Activated CD8-positive, alpha-beta memory T cell treated with anti-CD3 and anti-CD28 coated beads, Interleukin-2, amount 50 U/mL, for 24 hours (primary cell): ENCODE results near the gene SQSTM1.
A peak's percentile ranks its signal among the peaks of the same experiment; 100 is the strongest.
"Not testable (repeated sequence)": the region's sequence is repeated elsewhere in the genome, so short reads cannot be mapped to it uniquely, and the experiment has no call there.

ENCODE experiments used
- DNase-seq: peaks from one replicate; pipeline ENCODE4 v3.0.0-alpha.2; 2020; ENCODE audit errors: extremely low read depth

SQSTM1 gene

DNA sequence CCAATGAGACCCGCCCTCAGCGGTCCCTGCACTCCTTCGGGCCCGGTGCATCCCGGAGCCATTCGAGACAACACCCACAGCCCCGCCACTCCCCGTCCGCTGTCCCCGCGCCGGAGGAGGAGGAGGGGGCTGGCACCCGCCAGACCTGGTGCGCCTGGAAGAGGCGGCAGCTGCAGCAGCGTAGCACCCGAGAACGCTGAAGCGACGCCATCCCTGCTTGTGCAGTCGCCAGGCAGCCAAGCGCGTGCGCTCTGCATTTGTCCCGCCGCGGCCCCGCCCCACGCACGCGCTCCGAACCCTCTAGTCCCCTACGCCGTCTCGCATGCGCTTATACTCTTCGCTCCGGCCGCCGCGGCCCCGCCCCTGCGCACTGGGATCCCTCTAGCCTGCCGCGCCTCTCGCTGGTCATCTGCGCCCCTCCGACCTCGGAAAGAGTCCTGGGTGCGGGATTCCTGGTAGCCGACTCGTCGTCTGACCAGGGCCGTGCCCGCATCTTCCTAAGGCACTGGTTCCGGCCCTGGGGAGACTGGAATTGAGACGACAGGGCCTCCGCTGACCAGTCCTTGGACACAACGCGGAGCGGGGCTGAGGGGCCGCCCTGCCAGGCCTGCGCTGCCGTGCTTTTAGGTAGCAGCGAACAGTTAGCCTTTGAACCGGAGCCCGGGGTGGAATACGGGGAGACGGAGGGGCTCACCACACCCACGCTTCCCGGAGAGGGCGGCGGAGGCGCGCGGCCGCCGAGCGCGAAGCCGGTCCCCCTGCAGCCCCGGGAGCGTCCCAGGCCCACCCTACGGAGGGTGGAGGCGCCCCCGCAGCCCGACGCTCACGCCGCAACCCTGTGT is 38.1 kb downstream of the SQSTM1 start, which contains the start of gene MRNIP:
Gene MRNIP (minus strand): TSS at position 232 of the 842 bp plus-strand sequence. CDS start 21 bp downstream, at position 211.
- peak; percentile 86 for DNase-seq

DNA sequence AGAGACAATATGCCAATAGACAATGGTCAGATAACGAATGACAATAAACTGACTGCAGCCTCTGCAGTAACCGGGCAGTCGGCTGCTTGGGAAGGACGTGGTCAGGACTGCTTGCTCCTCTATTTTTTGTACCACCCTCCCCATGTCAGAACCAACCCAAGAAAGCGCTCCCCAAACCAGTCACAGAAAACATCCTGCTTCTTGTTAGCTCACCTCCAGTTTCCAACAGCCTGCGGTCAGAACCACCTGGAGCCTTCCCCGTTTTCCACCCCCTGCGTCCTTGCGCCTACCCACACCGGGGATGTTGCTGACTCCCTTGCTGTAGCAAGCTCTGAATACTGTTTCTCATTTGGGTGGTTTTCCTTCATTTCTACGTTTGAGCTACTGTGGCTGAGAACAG is 39.6 kb downstream of the SQSTM1 start:
- DNase-seq, result no peak

DNA sequence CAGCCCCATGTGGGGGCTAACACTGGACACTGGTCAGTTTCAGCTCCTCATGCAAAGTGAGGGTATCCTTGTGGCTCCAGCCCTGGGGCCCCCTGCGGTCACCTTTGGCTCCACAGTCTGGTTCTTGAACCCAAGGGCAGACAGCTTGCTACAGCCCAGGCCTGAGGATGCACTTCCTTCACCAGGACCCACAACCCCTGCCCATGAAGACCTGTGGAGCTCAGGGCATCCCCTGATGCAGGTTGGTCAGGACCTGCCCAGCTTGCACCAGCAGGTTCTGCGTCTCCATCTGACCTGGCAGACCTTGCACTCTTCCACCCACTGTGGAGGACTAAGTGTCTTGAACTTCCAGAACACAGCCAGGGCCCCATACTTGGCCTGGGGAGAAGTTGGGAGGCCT is 41.6 kb downstream of the SQSTM1 start:
- no peak for DNase-seq

DNA sequence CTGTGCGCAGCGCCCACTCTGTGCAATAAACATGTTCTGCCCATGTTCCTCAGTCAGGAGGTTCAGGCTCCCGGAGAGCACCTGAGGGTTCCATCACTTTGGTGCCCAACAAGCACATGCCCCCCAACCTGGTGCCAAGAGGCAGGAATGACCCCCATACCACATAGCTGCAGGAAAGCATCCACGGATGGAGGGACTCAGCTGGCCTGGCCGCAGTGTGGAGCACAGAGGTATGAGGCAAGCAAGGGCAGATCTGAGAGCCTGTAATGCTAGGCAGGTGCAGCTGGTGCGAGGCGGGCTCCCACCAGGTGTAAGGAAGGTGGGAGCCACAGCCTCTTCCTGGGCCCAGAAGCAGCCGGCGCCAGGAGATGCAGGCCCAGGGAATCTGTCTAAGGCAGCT is 42.2 kb downstream of the SQSTM1 start:
- DNase-seq, result no peak

DNA sequence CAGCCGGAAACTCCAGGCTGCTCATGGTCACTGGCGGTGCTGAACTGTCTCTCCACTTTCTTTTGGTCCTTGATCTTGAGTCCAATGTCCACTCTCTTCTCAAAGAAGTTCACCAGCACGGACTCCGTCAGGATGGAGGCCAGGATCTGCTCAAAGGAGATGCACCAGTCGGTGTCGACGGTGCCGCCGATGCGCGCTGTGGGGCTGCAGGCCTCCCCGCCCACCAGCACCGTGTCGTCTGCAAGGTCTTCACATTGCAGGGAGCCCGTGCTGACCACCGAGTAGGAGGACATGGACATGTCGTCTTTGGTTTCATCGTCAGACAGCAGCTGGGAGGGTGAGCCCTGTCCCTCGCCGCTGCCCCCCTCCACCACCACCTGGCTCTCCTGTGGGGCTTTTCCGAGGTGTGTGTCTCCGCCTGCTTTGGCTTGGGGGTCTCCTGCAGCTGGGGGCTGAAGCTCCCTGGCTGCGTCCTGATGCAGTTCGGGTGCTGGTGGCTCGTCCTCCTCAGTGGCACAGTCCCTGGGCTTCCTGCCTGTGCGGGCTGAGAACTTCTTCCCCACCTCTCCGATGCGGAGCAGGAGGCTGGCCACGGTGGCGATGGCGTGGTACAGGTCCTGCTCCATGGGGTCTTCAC is 42.9 kb downstream of the SQSTM1 start:
- DNase-seq, result no peak

DNA sequence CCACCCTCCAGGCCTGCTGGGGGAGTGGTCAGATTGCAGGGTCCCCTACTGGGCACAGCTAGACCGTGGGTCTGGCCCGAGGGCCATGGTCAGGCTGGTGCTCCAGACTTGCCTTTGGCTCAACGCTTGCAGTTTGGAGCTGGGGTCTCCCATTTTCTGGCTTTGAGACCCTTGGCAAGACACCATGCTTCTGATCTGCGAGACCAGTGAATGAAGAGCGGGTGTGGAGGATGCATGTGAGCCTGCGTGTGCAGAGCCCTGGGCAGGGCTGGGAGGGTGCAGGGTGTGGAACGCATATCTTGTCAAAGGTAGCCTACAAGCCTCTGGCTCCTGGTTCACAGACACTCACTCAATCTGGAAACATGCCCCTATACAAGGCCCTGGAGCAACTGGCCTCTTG is 44.0 kb downstream of the SQSTM1 start:
- DNase-seq, result no peak

DNA sequence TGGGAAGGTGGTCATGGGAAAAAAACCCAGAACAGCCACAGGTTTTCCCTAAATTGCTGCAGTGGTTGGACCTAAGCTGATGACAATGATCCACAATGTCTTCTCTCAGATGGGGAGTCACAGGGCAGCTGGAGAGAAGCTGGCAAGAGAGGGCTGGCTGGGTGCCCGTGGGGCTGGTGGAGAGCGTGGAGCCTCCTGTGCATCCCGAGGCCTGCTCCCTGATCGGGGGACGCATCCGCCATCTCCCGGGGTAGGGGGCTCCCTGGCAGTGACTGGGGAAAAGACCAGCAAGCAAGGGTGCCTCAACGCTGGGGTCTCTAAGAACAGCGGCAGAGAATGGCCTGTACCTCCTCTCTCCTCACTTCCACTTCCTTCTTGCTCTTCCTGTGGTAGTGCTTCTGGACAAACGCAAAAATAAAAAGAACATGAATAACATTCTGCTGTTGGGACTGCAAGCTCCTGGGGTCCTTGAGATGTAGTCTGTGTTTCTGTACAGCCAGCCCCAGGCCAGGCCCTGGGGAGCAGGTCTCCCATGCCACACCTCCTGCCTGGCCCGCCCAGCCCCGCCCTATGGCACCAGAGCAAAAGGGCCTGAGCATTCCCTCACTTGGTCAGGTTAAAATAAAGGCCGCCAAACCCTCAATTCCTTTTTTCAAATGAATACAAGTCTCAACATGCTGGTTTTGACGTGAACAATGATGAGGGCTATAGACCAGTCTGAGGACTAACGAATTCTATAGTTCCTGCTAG is 45.0 kb downstream of the SQSTM1 start:
- no peak for DNase-seq

DNA sequence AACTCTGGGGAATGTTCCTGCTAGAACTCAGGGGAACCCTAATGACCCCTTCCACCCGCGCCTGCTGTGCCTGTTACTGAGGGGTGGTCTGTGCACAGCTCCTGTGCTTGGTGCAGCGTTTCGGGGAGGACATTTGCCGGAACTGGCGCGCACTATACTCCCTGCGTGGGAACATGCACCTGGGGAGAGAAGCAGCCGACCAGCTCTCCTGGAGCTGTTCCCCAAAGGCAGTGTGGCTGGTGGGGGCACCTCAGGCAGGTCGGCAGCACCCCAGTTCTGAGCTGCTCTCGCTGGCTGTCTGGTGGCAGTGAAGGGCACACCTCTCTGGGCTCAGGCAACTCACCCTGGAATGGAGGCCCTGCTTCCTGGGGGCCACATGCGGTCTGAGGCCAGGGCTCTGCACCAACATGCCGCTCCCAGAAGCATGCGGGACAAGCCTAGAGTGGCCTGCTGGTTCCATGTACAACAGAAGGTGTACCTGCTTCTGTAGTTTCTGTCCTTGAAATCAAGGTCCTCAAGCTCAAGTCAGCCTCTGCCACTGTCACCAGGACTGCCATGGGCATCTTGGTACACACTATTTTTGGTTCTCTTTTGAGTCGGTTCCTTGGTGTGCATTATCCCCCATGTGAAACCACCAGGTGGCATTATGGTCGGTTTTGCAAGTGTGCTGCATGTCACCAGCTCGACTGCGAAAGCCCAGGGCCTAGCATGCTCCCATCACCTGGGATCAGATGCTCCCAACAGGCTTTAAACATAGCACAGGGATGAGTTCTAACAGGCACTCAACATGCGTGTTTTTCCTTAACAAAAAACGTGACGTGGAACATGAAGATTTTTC is 45.8 kb downstream of the SQSTM1 start:
- DNase-seq, result no peak

DNA sequence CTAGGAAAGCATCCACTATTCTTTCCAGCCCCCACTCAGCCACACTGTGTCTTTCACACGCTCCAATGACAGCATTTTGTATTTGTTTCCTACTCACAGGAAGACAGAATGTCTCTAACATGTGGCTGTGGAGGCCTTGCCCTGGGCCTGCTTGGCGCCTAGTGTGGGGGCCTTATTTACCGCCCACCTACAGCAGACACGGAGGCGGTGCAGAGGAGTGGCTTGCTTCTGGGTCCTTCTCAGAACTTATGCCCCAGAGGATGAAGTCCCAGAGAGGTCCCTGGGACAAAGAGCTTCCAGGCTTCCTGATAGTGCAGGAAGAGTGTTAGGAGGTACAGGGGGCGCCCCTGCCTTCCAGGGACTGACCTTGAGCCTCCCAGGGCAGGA is 46.4 kb downstream of the SQSTM1 start:
- no peak for DNase-seq

DNA sequence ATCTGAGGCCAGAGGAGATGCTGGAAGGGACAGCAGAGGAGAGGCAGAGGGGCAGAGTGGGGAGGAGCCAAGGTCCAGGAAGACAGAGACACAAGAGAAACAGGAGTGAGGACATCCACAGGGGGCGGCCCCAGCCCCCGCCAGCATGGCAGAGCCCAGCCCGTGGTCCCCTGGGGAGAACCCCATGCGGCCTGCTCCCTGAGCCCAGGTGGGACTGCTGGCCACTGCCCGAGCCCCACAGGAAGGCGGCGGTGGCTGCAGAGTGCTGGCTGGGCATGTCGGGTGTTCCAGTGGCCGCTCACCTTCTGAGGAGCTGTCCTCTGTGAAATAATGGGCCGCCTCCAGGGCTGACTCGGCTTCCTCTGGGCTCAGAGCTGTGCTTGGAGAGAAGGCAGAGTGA is 46.8 kb downstream of the SQSTM1 start:
- DNase-seq, result no peak

DNA sequence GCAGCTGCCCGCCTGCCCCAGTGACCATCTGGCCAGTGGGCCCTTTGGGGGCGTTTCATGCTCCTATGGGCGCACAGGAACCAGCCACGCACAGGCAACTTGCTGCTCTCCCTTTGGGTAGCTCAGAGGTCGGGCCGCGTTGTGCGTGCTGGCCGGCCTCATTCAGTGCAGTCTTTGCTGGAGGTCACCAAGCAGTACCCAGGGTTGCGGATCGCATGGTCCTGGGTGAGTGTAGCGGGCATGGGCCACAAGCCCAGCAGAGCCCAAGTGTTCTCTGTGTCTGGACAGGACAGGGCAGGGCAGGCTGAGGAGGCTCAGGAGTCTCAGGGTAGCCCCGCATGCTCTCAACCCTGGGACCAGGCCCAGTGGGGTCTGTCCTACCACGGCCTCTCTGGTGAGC is 47.8 kb downstream of the SQSTM1 start:
- DNase-seq, result no peak

DNA sequence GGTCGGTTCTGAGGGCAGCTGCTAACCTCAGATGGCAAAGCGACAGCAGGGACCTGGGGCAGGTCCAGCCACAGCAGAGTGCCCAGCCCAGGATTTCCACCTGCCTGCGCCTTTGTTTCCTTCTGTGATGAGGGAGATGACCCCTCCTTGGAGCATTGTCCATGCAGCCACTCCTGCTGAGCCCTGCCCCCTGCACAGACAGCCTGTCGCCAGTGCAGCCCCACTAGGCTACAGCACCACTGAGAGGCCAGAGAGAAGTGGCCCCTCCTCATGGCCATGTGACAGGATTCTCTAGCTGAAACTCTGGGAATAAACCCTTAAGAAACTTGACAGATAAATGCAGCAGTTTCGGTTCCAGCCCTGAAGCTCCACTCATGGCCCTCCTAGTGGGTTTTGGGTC is 48.4 kb downstream of the SQSTM1 start:
- no peak for DNase-seq

DNA sequence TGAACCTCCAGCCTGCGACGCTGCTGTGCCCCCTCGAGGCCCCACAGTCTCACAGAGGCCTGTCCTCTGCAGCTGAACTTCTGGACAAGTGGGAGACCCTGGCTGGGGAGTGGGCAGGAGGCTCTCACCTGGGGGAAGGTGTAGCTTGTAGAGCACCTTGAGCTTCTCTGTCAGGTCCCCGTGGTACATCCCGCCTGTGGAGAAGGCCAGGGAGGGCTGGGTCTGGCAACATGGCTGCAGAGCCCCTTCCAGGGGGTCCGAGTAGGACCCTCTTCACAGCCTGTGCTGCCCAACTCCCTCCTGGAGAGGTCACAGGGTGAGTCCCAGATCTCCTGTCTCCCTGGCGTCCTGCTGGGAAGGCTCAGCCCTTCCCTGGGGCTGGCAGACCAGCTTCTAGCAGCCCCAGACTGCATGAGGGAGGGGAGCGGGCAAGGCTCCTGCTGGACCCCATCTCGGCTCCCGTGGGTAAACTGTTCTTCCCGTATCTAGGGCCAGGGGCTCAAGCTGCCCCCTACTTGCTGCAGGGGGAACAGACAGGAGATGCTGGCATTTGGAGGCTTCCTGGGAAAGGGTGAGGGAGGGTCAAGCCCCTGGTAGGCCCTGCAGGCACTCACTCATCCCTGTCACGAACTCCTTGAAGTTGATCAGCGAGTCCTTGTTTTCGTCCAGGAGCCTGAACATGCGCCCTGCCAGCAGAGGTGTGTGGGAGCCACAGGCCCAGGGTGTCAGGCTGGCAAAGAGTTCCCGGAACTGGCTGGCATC is 49.1 kb downstream of the SQSTM1 start:
- DNase-seq, result no peak

DNA sequence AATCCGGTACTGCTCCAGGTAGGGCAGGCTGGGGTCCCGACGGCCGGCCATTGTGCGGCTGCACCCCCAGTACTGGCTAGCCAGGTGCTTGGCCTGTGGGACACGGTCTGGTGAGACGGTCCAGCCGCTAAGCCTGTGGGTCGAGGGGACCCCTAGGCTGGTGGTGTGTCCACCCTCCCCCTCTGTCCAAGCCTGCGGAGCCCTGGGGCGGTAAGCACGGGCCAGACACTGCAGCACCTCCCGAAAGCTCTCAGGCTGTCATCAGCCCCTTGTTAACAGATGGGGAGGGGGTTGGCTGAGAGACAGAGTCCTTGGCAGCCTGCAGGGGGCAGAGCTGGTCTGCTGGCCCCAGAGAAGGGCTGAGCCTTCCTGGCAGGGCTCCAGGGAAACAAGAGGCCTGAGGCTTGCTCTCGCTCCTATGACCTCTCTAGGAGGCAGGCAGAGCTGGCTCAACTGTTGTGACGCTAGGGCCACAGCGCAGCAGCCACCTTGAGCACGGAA is 49.7 kb downstream of the SQSTM1 start:
- no peak for DNase-seq

DNA sequence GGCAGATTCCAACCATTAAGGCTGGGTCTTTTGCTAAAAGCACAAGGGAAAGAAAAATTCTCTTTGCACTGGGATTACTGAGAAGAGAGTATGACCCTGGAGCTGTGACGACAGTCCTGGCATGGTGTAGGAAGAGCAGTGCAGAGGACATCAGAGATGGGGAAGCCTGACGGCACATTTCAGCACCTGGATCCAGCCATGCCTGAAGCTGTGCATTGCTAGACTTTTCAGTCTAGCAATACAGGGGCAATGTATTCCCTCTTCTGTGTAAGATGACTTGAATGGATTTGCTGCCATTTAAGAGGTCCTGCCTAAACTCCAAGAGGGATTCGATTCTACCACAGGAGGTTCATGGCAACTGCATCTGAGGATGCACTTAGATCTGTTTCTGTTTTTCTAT is 50.2 kb downstream of the SQSTM1 start:
- DNase-seq, result no peak

DNA sequence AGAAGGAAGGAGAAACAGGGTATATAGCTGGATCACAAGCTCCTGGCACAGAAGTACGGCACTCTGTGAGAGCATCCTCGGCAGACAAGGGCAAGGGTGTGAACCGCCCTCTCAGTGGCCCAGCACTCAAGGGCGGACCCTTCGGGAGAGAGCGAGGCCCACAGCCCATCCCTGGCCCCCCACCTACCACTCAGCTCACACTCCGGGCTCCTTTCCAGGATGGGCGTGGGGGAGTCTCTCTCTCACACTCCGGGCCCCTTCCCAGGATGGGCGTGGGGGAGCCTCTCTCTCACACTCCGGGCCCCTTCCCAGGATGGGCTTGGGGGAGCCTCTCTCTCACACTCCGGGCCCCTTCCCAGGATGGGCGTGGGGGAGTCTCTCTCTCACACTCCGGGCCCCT is 50.8 kb downstream of the SQSTM1 start:
- not testable (repeated sequence) for DNase-seq

DNA sequence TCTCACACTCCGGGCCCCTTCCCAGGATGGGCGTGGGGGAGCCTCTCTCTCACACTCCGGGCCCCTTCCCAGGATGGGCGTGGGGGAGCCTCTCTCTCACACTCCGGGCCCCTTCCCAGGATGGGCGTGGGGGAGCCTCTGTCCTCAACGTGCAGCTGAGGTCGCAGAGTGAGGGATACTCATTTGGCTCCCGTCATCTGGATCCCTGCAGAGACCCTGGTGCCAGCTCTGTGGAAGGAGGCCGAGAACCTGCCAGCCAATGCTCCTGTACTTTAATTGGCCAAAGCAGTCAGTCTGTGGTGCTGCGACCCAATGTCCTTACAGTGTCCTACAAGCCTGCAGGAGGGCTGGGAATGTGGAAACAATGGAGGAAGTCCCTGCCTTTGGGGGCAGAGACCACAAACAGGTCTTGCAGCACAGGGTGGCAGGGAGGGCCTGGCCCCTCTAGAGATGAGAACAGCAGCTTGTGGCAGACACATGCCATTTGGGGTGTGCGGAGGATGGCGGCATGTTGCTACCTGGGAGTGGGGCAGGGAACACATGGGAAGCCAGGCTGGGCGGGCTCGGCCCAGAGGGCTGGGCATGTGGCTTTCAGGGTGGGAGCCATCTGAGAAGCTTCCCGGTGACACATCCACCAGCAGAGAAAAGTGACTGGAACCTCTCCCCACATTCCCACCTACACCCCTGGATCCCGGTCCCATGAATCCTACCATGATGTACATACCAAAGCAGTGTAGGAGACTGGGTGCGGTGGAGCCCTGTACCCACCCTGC is 51.5 kb downstream of the SQSTM1 start:
- DNase-seq, result no peak

DNA sequence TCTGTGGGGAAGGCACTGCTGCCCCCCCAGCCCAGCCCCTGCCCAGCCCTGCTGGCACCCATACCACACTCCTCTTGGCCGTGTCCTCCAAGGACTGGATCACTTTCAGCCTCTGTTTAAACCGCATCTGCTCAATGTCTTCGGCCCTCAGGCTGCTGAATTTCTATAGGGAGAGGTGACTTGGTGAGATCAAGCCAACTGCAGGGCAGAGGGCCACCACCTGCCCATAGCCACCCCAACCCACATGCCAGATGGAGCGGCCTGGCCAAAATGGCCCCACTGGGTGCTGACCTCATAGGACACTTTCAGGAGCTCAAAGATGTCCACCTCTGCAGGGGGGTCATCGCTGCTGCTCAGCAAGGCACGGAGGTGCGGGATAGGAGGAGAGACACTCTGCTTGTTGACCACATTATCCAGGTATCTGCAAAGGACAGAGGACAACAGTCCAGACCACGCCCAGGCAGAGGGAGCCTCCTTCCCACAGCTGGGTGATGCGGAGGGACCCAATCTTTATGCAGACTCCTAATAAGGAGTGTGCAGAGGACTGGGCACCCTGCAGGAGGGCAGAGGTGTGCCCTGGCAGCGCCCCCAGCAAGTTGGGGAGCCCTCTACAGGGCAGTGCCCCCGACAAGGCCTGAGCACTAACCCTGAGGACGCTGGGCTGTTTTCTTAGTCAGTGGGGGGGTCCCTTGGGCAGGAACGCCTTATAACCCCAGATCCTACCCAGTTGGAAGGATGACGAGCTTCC is 52.3 kb downstream of the SQSTM1 start:
- DNase-seq, result no peak

DNA sequence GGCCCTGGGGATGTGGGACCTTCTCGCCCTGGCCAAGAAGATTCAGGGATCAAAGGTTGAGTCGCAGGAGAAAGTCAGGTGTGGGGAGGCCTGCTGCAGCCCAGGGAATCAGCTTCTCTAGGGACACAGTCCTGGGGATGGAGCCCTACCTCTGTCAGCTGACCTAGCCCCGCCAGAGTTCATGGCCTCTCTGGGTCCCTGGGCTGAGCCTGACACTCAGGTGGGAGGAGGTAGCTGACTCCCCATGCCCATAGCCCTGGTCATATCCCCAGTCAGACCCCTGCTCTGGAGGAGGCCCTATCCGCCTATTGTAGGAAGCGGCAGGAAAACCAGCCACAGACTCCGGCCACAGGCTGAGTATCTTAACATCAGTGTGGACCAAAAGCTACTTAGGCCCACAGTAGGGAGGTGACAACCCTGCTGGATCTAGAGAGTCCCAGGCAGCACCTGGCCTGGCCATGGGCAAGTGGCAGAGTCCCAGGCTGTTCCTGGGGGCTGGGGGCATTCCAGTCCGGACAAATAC is 52.9 kb downstream of the SQSTM1 start:
- DNase-seq, result no peak
